Uterus (tissue), 2 donors: ENCODE results near the gene CCHCR1.

ENCODE experiments used
- POLR2A ChIP-seq, 2 donors: fragments of 450-650 bp; IDR thresholded peaks; one replicate each; pipeline ENCODE4 v1.6.1; 2016; ENCODE audit warnings: antibody characterized with exemption in 2 of 2, mild to moderate bottlenecking in 1 of 2, moderate library complexity in 1 of 2
- TF ChIP-seq, protein P1 (sequence below), 4 experiments: fragments of 200-600 bp in 2 of 4; fragments of 450-650 bp in 2 of 4; sonication (generic) in 2 of 4; IDR thresholded peaks; one replicate each; pipeline ENCODE4 v1.5.1; 2016 to 2019; ENCODE audit warnings: antibody characterized with exemption in 4 of 4, mild to moderate bottlenecking in 2 of 4, moderate library complexity in 1 of 4

GRCh38 chr6:31138982-31139381, 18.6 kb downstream of the CCHCR1 start, which contains the start of gene PSORS1C2:
- no peak for TF ChIP-seq POLR2A (IDR thresholded peaks at IDR 0.05)
- TF ChIP-seq, protein P1, sequence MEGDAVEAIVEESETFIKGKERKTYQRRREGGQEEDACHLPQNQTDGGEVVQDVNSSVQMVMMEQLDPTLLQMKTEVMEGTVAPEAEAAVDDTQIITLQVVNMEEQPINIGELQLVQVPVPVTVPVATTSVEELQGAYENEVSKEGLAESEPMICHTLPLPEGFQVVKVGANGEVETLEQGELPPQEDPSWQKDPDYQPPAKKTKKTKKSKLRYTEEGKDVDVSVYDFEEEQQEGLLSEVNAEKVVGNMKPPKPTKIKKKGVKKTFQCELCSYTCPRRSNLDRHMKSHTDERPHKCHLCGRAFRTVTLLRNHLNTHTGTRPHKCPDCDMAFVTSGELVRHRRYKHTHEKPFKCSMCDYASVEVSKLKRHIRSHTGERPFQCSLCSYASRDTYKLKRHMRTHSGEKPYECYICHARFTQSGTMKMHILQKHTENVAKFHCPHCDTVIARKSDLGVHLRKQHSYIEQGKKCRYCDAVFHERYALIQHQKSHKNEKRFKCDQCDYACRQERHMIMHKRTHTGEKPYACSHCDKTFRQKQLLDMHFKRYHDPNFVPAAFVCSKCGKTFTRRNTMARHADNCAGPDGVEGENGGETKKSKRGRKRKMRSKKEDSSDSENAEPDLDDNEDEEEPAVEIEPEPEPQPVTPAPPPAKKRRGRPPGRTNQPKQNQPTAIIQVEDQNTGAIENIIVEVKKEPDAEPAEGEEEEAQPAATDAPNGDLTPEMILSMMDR (IDR thresholded peaks at IDR 0.05) = no peak
